Esophagus muscularis mucosa (tissue), 3 donors: Measurements from ENCODE around the gene AGR3.

ENCODE experiments used
- CTCF ChIP-seq, 3 experiments: fragments of 200-600 bp in 2 of 3; fragments of 450-650 bp in 1 of 3; sonication (generic) in 2 of 3; IDR thresholded peaks; one replicate each; pipeline ENCODE4 v1.5.1; 2017 to 2019; ENCODE audit warnings: antibody characterized with exemption in 3 of 3, mild to moderate bottlenecking in 2 of 3, moderate library complexity in 1 of 3
- POLR2A ChIP-seq: fragments of 450-650 bp; IDR thresholded peaks from one replicate; pipeline ENCODE4 v1.6.1; 2017; ENCODE audit warnings: antibody characterized with exemption, moderate library complexity, mild to moderate bottlenecking, low read depth

- TF ChIP-seq POLR2A: no peak
- no peak for TF ChIP-seq CTCF (IDR thresholded peaks at IDR 0.05)
Observed at GRCh38 chr7:16847381-16847860, 34.4 kb downstream of the AGR3 start.
